ENCODE results near the gene UAP1.

GRCh38 chr1:162557536-162557935, 4.0 kb upstream of the UAP1 start:
- no peak for TF ChIP-seq CTCF (IDR thresholded peaks at IDR 0.05; ENCODE audit: insufficient read depth, low read length, poor library complexity, severe bottlenecking)
- TF ChIP-seq EZH2phosphoT487 (conservative IDR thresholded peaks at IDR 0.05; ENCODE audit: low read length) = no peak

All from SU-DHL-6 (cell line).